A549 (cell line): ENCODE results near the gene GNGT2. TPM values are rescaled to one million over a fixed set of nuclear protein-coding genes. Genes with fewer than 3 reads are reported as not detected.

Experiments
- ATAC-seq, 2 experiments: fragments of 200-7000 bp in 1 of 2; fragments of >200 bp in 1 of 2; cut with Nextera tagmentation in 1 of 2; cut with Tn5 transposase in 1 of 2; 3 replicates each; pipeline versions ENCODE4 v1.8.0 to v1.9.1; 2018 to 2020; ENCODE audit warnings: mild to moderate bottlenecking in 1 of 2, moderate library complexity in 1 of 2
- CTCF ChIA-PET: fragments of 300-600 bp; sonication (Branson Sonifier 250); formaldehyde crosslinking; extraction: SDS; loops from one replicate; lab custom pipeline; 2021; ENCODE audit warnings: antibody characterized with exemption, inconsistent platforms; lab: Yijun Ruan, JAX
- POLR2A ChIA-PET: fragments of 350-600 bp; formaldehyde crosslinking; extraction: SDS; loops from one replicate; lab custom pipeline; 2021; ENCODE audit warnings: antibody characterized with exemption, inconsistent platforms; lab: Yijun Ruan, JAX
- DNase-seq, 2 experiments: peaks; one replicate each; pipeline versions ENCODE4 v3.0.0 to v3.0.0-alpha.2; 2011 to 2016; ENCODE audit warnings: low read depth in 1 of 2, low spot score in 1 of 2
- FAIRE-seq: peaks from 2 replicates; lab custom pipeline; 2011; peaks lifted over from hg19 to GRCh38; lab: Jason Lieb, UNC
- H3K27ac ChIP-seq, 2 experiments: fragments of >200 bp; sonication (Bioruptor Twin); formaldehyde crosslinking; 3 replicates each; pipeline ENCODE4 v1.5.1; 2016 to 2017
- H3K4me1 ChIP-seq: fragments of >200 bp; sonication (Bioruptor Twin); formaldehyde crosslinking; 3 replicates; pipeline ENCODE4 v1.6.1; 2016
- H3K4me2 ChIP-seq: fragments of >200 bp; sonication (Bioruptor Twin); formaldehyde crosslinking; 3 replicates; pipeline ENCODE4 v1.6.1; 2016
- H3K4me3 ChIP-seq: fragments of >200 bp; sonication (Bioruptor Twin); formaldehyde crosslinking; 3 replicates; pipeline ENCODE4 v1.5.1; 2016
- H3K9me3 ChIP-seq: fragments of >200 bp; sonication (Bioruptor Twin); formaldehyde crosslinking; 3 replicates; pipeline ENCODE4 v1.6.1; 2016
- BHLHE40 ChIP-seq: IDR thresholded peaks from 2 replicates; pipeline ENCODE4 v1.6.1; 2012; ENCODE audit warnings: low read depth, low read length, inconsistent platforms
- CBX2 ChIP-seq: fragments of 200-600 bp; sonication (generic); IDR thresholded peaks from 2 replicates; pipeline ENCODE4 v1.6.1; 2016; ENCODE audit warnings: low read depth, mild to moderate bottlenecking, borderline replicate concordance
- CEBPB ChIP-seq, 2 experiments: fragments of >200 bp in 1 of 2; sonication (Bioruptor Twin) in 1 of 2; formaldehyde crosslinking in 1 of 2; IDR thresholded peaks; 2 replicates each; pipeline ENCODE4 v1.6.1; 2012 to 2016
- EHMT2 ChIP-seq: fragments of 200-600 bp; sonication (generic); IDR thresholded peaks from 2 replicates; pipeline ENCODE4 v1.6.1; 2016; ENCODE audit warnings: antibody characterized with exemption, low read depth, mild to moderate bottlenecking, moderate library complexity
- EP300 ChIP-seq, 2 experiments: fragments of >200 bp; sonication (Bioruptor Twin); formaldehyde crosslinking; IDR thresholded peaks; 2 replicates in 1 of 2; 3 replicates in 1 of 2; pipeline ENCODE4 v1.6.1; 2016 to 2017
- GATA3 ChIP-seq: IDR thresholded peaks from 2 replicates; pipeline ENCODE4 v1.6.1; 2012; ENCODE audit warnings: borderline replicate concordance
- MYC ChIP-seq: IDR thresholded peaks from 2 replicates; pipeline ENCODE4 v1.6.1; 2012; ENCODE audit warnings: mild to moderate bottlenecking, inconsistent platforms, low read length, improper control_type of control experiment, borderline replicate concordance
- NFE2L2 ChIP-seq: fragments of 150-350 bp; conservative IDR thresholded peaks from 2 replicates; pipeline ENCODE4 v1.6.1; 2014; ENCODE audit warnings: low read length
- NR3C1 ChIP-seq: fragments of >200 bp; sonication (Bioruptor Twin); formaldehyde crosslinking; IDR thresholded peaks from 3 replicates; pipeline ENCODE4 v1.6.1; 2017
- POLR2AphosphoS2 ChIP-seq: conservative IDR thresholded peaks from 2 replicates; pipeline ENCODE4 v1.6.1; 2012; ENCODE audit warnings: low read length, improper control_type of control experiment, inconsistent platforms
- RARB ChIP-seq: fragments of 250-450 bp; sonication (Bioruptor Pico); IDR thresholded peaks from 2 replicates; pipeline ENCODE4 v1.8.0; 2021; ENCODE audit warnings: mild to moderate bottlenecking, moderate library complexity
- RCOR1 ChIP-seq: fragments of 150-350 bp; IDR thresholded peaks from 2 replicates; pipeline ENCODE4 v1.6.1; 2014; ENCODE audit warnings: antibody characterized with exemption, low read length, low read depth
- TP53 ChIP-seq: fragments of 250-450 bp; sonication (Bioruptor Pico); IDR thresholded peaks from 2 replicates; pipeline ENCODE4 v1.5.0; 2021; ENCODE audit warnings: mild to moderate bottlenecking, moderate library complexity
- WGBS: methylation state at CpG from one replicate; pipeline ENCODE4 v1.1.6; 2017; ENCODE audit errors: missing lambda C conversion rate; 5-methylcytosine and 5-hydroxymethylcytosine counted together
- polyA plus RNA-seq, 4 experiments: library from polyadenylated mRNA; depleted of rRNA in 3 of 4; stranded (reverse); fragments of >200 nt; fragmentation: RNase III in 1 of 4; extraction: RNeasy Plus Mini Kit Qiagen cat#74134 plus additional on column Dnase treatment in 1 of 4; gene quantifications; 2 replicates in 3 of 4; 3 replicates in 1 of 4; pipeline ENCODE4 v1.2.3, GENCODE V29; 2011 to 2017
- TF ChIP-seq, protein P1 (sequence below): fragments of 450-650 bp; IDR thresholded peaks from 2 replicates; pipeline ENCODE4 v1.6.1; 2014; ENCODE audit warnings: antibody characterized with exemption
- TF ChIP-seq, protein P2 (sequence below): fragments of >200 bp; sonication (Bioruptor Twin); formaldehyde crosslinking; IDR thresholded peaks from 3 replicates; pipeline ENCODE4 v1.5.1; 2016
- TF ChIP-seq, protein P3 (sequence below): fragments of 250-450 bp; sonication (Bioruptor Pico); IDR thresholded peaks from 2 replicates; pipeline ENCODE4 v1.5.0; 2021; ENCODE audit warnings: mild to moderate bottlenecking, moderate library complexity, borderline replicate concordance
- TF ChIP-seq, protein P4 (sequence below): IDR thresholded peaks from 2 replicates; pipeline ENCODE4 v1.6.1; 2012
- TF ChIP-seq, protein P5 (sequence below): fragments of >200 bp; sonication (Bioruptor Twin); formaldehyde crosslinking; IDR thresholded peaks from 3 replicates; pipeline ENCODE4 v1.6.1; 2016
- TF ChIP-seq, protein P6 (sequence below): fragments of 250-450 bp; sonication (Bioruptor Pico); IDR thresholded peaks from 2 replicates; pipeline ENCODE4 v1.5.0; 2020; ENCODE audit warnings: low read depth, mild to moderate bottlenecking, moderate library complexity

GNGT2 gene
- polyA plus RNA-seq, 2 of the 4 experiments (the other 2 are of a cell fraction): 0.31 TPM; not detected in 1

DNA sequence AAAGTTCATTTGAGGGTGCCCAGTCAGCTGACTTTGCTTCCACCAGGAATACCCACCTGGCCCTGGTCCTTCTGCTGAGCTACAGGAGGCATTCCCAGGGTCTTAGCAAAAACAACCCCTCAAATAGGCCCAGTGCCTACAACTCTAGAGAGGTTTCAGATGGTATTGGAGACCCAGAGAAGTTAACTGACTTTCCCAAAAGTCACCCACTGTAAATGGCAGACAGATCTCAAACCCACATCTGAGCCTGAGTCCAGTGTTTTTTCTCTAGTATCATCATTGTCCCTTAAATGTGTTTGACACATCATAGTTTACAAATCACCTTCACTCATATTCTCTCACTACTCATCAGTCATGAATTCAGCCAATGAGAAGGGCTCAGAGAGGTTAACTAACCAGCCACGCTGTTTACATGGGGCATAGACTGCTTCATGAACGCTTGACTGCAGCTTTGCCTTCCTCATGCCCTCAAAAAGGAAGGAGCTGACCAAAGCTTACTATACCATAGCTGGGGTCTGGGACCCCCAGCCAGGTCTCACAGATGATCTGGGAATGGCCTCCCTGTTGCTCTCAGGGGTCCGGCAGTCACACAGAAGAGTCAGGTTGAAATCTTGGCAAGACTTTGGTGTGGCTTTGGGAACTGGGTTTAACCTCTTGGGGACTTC lies 16.5 kb upstream of the GNGT2 start:
- Histone ChIP-seq H3K9me3 (no peaks in the 10 kb centered on the region), H3K4me2 (no peak overlapping the region), H3K4me3 (no peak overlapping the region), H3K4me1 (peaks cover 19% of the 10 kb centered on the region), H3K27ac (no peak overlapping the region)
- 91% methylated on average over 3 of the region's 3 CpGs for WGBS
- ATAC-seq: no peak
- CTCF ChIA-PET: interaction anchor here (0.5 to 12.3 kb wide), 72 partner anchors 10 to 1256 kb away, joined by 3 to 224 read pairs (median 4); partner anchors contain the start of genes ABI3, CDK5RAP3, GNGT2 and SNF8
- no peak for DNase-seq
- TF ChIP-seq, protein P1, sequence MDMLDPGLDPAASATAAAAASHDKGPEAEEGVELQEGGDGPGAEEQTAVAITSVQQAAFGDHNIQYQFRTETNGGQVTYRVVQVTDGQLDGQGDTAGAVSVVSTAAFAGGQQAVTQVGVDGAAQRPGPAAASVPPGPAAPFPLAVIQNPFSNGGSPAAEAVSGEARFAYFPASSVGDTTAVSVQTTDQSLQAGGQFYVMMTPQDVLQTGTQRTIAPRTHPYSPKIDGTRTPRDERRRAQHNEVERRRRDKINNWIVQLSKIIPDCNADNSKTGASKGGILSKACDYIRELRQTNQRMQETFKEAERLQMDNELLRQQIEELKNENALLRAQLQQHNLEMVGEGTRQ: no peak
- POLR2A ChIA-PET: no interaction called here
- FAIRE-seq: no peak

DNA sequence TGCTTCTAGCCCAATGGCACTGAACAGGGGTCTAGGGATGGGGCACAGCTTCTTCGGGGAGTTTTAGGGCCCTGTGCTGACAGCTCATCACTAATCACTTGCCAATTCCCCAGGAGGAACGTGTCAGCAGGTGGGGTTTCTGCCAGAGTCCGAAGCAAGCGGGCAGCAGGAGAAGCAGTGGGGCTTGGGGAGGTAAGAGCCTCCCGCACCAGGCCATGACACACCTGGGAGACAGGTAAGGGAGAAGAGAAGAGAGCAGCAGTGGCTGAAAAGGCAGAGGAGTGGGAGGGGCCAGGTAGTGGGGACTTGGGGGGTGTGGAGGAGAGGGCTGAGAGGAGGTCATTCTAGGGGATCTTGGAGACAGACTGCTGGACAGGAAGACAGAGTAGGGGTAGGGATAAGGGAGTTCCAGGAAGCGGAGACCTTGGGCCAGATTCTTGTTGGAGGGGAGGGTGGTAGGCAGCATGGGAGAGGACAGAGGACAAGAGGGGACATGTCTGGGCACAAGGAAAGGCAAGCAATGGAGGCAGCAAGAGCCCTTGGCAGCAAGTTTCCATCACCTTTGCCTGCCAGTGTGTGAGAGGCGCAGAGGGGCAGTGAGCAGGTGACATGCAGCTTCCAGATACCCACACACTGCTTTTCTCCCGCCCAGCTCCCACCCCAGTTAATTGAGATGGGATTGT lies 15.3 kb upstream of the GNGT2 start:
- CTCF ChIA-PET: interaction anchor here (0.8 to 12.3 kb wide), 25 partner anchors 8 to 547 kb away, joined by 3 to 224 read pairs (median 10); partner anchors contain the start of genes ABI3 and GNGT2
- 73% methylated on average over 8 of the region's 8 CpGs for WGBS

More for the DNA sequence above, 15.3 kb upstream of the GNGT2 start:
- Histone ChIP-seq H3K4me1 (peaks cover 16% of the 10 kb centered on the region), H3K4me2 (no peak overlapping the region), H3K27ac (peak overlapping the region in 1 of 2 experiments; percentile 23; a peak in 2 of 6 replicates), H3K9me3 (no peaks in the 10 kb centered on the region), H3K4me3 (no peak overlapping the region)
- POLR2A ChIA-PET: interaction anchor here (0.9 kb wide), 1 partner anchor 228 kb away, joined by 3 read pairs; the partner anchor contains the start of gene IGF2BP1
- no peak for FAIRE-seq
- DNase-seq: no peak
- TF ChIP-seq, protein P2, sequence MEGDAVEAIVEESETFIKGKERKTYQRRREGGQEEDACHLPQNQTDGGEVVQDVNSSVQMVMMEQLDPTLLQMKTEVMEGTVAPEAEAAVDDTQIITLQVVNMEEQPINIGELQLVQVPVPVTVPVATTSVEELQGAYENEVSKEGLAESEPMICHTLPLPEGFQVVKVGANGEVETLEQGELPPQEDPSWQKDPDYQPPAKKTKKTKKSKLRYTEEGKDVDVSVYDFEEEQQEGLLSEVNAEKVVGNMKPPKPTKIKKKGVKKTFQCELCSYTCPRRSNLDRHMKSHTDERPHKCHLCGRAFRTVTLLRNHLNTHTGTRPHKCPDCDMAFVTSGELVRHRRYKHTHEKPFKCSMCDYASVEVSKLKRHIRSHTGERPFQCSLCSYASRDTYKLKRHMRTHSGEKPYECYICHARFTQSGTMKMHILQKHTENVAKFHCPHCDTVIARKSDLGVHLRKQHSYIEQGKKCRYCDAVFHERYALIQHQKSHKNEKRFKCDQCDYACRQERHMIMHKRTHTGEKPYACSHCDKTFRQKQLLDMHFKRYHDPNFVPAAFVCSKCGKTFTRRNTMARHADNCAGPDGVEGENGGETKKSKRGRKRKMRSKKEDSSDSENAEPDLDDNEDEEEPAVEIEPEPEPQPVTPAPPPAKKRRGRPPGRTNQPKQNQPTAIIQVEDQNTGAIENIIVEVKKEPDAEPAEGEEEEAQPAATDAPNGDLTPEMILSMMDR: no peak
- TF ChIP-seq TP53 (CRISPR knock-in tag): no peak
- no peak for TF ChIP-seq GATA3
- TF ChIP-seq EHMT2: no peak
- TF ChIP-seq CBX2: no peak
- TF ChIP-seq, protein P3, sequence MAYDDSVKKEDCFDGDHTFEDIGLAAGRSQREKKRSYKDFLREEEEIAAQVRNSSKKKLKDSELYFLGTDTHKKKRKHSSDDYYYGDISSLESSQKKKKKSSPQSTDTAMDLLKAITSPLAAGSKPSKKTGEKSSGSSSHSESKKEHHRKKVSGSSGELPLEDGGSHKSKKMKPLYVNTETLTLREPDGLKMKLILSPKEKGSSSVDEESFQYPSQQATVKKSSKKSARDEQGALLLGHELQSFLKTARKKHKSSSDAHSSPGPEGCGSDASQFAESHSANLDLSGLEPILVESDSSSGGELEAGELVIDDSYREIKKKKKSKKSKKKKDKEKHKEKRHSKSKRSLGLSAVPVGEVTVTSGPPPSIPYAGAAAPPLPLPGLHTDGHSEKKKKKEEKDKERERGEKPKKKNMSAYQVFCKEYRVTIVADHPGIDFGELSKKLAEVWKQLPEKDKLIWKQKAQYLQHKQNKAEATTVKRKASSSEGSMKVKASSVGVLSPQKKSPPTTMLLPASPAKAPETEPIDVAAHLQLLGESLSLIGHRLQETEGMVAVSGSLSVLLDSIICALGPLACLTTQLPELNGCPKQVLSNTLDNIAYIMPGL: no peak
- no peak for TF ChIP-seq MYC
- no peak for TF ChIP-seq POLR2AphosphoS2
- TF ChIP-seq, protein P4, sequence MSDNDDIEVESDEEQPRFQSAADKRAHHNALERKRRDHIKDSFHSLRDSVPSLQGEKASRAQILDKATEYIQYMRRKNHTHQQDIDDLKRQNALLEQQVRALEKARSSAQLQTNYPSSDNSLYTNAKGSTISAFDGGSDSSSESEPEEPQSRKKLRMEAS: no peak
- TF ChIP-seq EP300 (IDR thresholded peaks at IDR 0.05): no peak
- no peak for TF ChIP-seq BHLHE40
- TF ChIP-seq NR3C1: no peak
- TF ChIP-seq, protein P5, sequence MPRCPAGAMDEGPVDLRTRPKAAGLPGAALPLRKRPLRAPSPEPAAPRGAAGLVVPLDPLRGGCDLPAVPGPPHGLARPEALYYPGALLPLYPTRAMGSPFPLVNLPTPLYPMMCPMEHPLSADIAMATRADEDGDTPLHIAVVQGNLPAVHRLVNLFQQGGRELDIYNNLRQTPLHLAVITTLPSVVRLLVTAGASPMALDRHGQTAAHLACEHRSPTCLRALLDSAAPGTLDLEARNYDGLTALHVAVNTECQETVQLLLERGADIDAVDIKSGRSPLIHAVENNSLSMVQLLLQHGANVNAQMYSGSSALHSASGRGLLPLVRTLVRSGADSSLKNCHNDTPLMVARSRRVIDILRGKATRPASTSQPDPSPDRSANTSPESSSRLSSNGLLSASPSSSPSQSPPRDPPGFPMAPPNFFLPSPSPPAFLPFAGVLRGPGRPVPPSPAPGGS: no peak
- TF ChIP-seq, protein P6, sequence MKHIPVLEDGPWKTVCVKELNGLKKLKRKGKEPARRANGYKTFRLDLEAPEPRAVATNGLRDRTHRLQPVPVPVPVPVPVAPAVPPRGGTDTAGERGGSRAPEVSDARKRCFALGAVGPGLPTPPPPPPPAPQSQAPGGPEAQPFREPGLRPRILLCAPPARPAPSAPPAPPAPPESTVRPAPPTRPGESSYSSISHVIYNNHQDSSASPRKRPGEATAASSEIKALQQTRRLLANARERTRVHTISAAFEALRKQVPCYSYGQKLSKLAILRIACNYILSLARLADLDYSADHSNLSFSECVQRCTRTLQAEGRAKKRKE (CRISPR knock-in tag): no peak
- TF ChIP-seq CEBPB (IDR thresholded peaks at IDR 0.05): no peak
- no peak for TF ChIP-seq RARB (CRISPR knock-in tag)
- no peak for TF ChIP-seq RCOR1
- no peak for TF ChIP-seq NFE2L2
- ATAC-seq: no peak
